MCF 10A (cell line): ENCODE results near the gene ZNF674. TPM values are rescaled to one million over a fixed set of nuclear protein-coding genes. Genes with fewer than 3 reads are reported as not detected.
"Not testable (repeated sequence)": the region's sequence is repeated elsewhere in the genome, so short reads cannot be mapped to it uniquely, and the experiment has no call there.

ENCODE experiments used
- BruUV-seq: library from RNA; stranded (reverse); fragments of 400-500 nt; replicated peaks from 2 replicates; lab custom pipeline; 2021; lab: Mats Ljungman, UMichigan
- CTCF ChIA-PET: fragments of 300-600 bp; sonication (Branson Sonifier 250); formaldehyde crosslinking; extraction: SDS; loops from one replicate; lab custom pipeline; 2021; ENCODE audit warnings: antibody characterized with exemption, inconsistent platforms; lab: Yijun Ruan, JAX
- POLR2A ChIA-PET: fragments of 300-600, 350-650 bp; sonication (Branson Sonifier 250); formaldehyde crosslinking; extraction: SDS; loops from one replicate; lab custom pipeline; 2020; ENCODE audit warnings: antibody characterized with exemption, inconsistent platforms; lab: Yijun Ruan, JAX
- DNase-seq: peaks from one replicate; pipeline ENCODE4 v3.0.0-alpha.2; 2018; ENCODE audit not compliant: unreplicated experiment
- H3K27ac Mint-ChIP-seq: one replicate; pipeline ENCODE4 v1.8.0; 2022; ENCODE audit warnings: mild to moderate bottlenecking, low read depth, mixed read lengths; ENCODE audit not compliant: unreplicated experiment
- H3K27me3 Mint-ChIP-seq: one replicate; pipeline ENCODE4 v1.8.0; 2022; ENCODE audit warnings: mixed read lengths; ENCODE audit not compliant: insufficient read depth, unreplicated experiment
- H3K36me3 Mint-ChIP-seq: one replicate; pipeline ENCODE4 v1.8.0; 2022; ENCODE audit warnings: mild to moderate bottlenecking, moderate library complexity, mixed read lengths; ENCODE audit not compliant: insufficient read depth, unreplicated experiment
- H3K4me1 Mint-ChIP-seq: one replicate; pipeline ENCODE4 v1.8.0; 2022; ENCODE audit warnings: mixed read lengths; ENCODE audit not compliant: insufficient read depth, unreplicated experiment
- H3K4me3 Mint-ChIP-seq: one replicate; pipeline ENCODE4 v1.8.0; 2022; ENCODE audit warnings: mild to moderate bottlenecking, moderate library complexity, mixed read lengths; ENCODE audit not compliant: unreplicated experiment
- H3K9me3 Mint-ChIP-seq: one replicate; pipeline ENCODE4 v1.8.0; 2022; ENCODE audit warnings: mixed read lengths; ENCODE audit not compliant: unreplicated experiment
- intact Hi-C: fragments of 100-400 bp; cut with micrococcal nuclease; formaldehyde crosslinking; loops from 2 replicates; pipeline ENCODE4 v1.14.1; 2022
- total RNA-seq: library from RNA; stranded (reverse); gene quantifications from 2 replicates; pipeline ENCODE4 v1.2.3, GENCODE V29; 2022
- TF ChIP-seq, protein P1 (sequence below): fragments of 200-600 bp; IDR thresholded peaks from one replicate; pipeline ENCODE4 v1.8.0; 2022; ENCODE audit warnings: antibody characterized with exemption, mild to moderate bottlenecking; ENCODE audit not compliant: unreplicated experiment

Gene ZNF674
- total RNA-seq, 1 experiment from 2014 or later: 9.7 TPM

DNA sequence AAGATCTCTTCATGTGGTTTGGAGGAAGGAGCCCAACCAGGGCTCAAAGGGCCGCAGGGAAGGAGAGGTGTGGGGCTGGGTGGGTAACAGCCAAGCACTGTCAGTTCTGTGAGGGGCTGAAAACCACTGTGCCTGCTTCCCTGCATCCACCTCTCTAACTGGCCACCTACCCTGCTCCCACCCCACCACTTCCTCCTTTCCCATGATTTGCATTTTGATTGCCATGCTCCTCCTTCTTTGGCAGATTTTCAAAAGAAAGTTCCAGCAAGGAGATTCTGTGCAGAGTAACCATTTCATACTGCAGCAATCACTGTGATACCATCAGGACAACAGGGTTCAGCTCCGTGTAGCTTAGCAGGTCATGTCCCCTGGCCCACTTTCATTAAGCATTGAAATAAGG lies 1.8 kb downstream of the ZNF674 start:
- peaks cover 6% of the 10 kb centered on the region for H3K4me1 Mint-ChIP-seq
- no peak overlapping the region for H3K4me3 Mint-ChIP-seq
- H3K9me3 Mint-ChIP-seq: no peaks in the 10 kb centered on the region
- DNase-seq: no peak
- H3K36me3 Mint-ChIP-seq: peaks cover 33% of the 10 kb centered on the region
- no TSS peak for BruUV-seq
- CTCF ChIA-PET: no interaction called here
- peaks cover 16% of the 10 kb centered on the region for H3K27me3 Mint-ChIP-seq
- POLR2A ChIA-PET: no interaction called here
- TF ChIP-seq, protein P1, sequence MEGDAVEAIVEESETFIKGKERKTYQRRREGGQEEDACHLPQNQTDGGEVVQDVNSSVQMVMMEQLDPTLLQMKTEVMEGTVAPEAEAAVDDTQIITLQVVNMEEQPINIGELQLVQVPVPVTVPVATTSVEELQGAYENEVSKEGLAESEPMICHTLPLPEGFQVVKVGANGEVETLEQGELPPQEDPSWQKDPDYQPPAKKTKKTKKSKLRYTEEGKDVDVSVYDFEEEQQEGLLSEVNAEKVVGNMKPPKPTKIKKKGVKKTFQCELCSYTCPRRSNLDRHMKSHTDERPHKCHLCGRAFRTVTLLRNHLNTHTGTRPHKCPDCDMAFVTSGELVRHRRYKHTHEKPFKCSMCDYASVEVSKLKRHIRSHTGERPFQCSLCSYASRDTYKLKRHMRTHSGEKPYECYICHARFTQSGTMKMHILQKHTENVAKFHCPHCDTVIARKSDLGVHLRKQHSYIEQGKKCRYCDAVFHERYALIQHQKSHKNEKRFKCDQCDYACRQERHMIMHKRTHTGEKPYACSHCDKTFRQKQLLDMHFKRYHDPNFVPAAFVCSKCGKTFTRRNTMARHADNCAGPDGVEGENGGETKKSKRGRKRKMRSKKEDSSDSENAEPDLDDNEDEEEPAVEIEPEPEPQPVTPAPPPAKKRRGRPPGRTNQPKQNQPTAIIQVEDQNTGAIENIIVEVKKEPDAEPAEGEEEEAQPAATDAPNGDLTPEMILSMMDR: no peak
- H3K27ac Mint-ChIP-seq: no peak overlapping the region
- intact Hi-C loops: no loop called here

- H3K4me1 Mint-ChIP-seq: no peaks in the 10 kb centered on the region
- no peak overlapping the region for H3K27ac Mint-ChIP-seq
- H3K4me3 Mint-ChIP-seq: no peak overlapping the region
- CTCF ChIA-PET: interaction anchor here (0.5 kb wide), 1 partner anchor 62 kb away, joined by 4 read pairs; no protein-coding TSS in a partner anchor
- H3K9me3 Mint-ChIP-seq: no peaks in the 10 kb centered on the region
- peaks cover 4% of the 10 kb centered on the region for H3K36me3 Mint-ChIP-seq
- no peak for DNase-seq
- intact Hi-C loops: no loop called here
- TF ChIP-seq, protein P1: no peak
- no TSS peak for BruUV-seq
- H3K27me3 Mint-ChIP-seq: no peaks in the 10 kb centered on the region
- POLR2A ChIA-PET: no interaction called here
Observed at GRCh38 chrX:46531442-46531841, 13.8 kb downstream of the ZNF674 start.

GRCh38 chrX:46530404-46530908 lies 14.8 kb downstream of the ZNF674 start:
- H3K27ac Mint-ChIP-seq, H3K9me3 Mint-ChIP-seq, H3K4me3 Mint-ChIP-seq, CTCF ChIA-PET, DNase-seq, POLR2A ChIA-PET, H3K36me3 Mint-ChIP-seq, H3K27me3 Mint-ChIP-seq, H3K4me1 Mint-ChIP-seq, intact Hi-C loops, BruUV-seq: not testable (repeated sequence)

- DNase-seq, intact Hi-C loops, H3K27ac Mint-ChIP-seq, H3K27me3 Mint-ChIP-seq, BruUV-seq, H3K36me3 Mint-ChIP-seq, H3K4me1 Mint-ChIP-seq, H3K4me3 Mint-ChIP-seq, H3K9me3 Mint-ChIP-seq: not testable (repeated sequence)
- CTCF ChIA-PET: interaction anchor here (0.6 kb wide), 1 partner anchor 501 kb away, joined by 4 read pairs; no protein-coding TSS in a partner anchor
- POLR2A ChIA-PET: interaction anchor here (0.6 kb wide), 1 partner anchor 67 kb away, joined by 3 read pairs; no protein-coding TSS in a partner anchor
Observed at GRCh38 chrX:46529740-46530403, 15.3 kb downstream of the ZNF674 start.

GRCh38 chrX:46528640-46529039 lies 16.6 kb downstream of the ZNF674 start:
- H3K4me3 Mint-ChIP-seq, CTCF ChIA-PET, H3K4me1 Mint-ChIP-seq, H3K27me3 Mint-ChIP-seq, H3K9me3 Mint-ChIP-seq, POLR2A ChIA-PET, intact Hi-C loops, H3K27ac Mint-ChIP-seq, BruUV-seq, DNase-seq: not testable (repeated sequence)
- H3K36me3 Mint-ChIP-seq: peaks cover 18% of the 10 kb centered on the region
